Activated effector memory CD4-positive, alpha-beta T cell treated with Interleukin-2 at 50 U/mL for 16 hours (primary cell): ENCODE measurements around the gene ACTR2.
"Not testable (repeated sequence)": the region's sequence is repeated elsewhere in the genome, so short reads cannot be mapped to it uniquely, and the experiment has no call there.

Experiments used
- DNase-seq: peaks from one replicate; pipeline ENCODE4 v3.0.0-alpha.2; 2020

Gene ACTR2

GRCh38 chr2:65231892-65232477 is 4.4 kb downstream of the ACTR2 start:
- no peak for DNase-seq

DNA sequence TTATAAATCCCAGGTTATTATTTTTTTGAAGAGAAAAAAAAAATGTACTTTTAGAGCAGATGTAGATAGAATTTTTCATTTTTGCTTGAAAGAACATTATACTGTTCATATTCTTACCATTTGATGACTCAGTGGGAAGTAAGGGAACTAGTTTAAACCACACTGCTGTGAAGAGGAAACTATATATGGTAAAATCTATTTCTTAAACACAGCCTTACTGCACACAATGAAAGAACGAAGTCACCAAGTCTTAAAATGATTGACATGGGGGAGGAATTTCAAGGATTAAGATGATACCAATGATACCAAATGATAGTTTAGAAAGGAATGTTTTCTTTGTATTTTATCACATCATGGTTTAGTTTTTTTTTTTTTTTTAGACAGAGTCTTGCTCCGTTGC is 5.0 kb downstream of the ACTR2 start:
- no peak for DNase-seq

DNA sequence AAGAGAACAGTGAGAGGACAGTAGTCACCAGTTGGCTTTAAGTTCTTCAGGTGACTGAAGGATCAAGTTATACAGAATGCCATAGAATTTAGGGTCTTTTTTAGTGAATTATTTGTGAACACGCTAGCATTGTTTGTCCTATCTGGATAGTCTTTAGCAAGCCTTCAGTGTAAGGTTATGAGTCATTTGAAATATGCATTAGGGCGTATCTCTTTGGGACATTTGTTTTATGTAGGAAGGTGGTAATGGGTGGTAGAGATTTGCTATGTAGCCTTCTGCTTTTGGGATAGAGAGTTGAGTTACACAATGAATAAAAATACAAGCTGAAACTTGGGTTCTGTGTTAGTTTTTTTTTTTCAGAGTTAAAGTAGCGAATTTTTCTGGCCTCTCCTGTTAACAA is 13.0 kb downstream of the ACTR2 start:
- DNase-seq, result no peak

GRCh38 chr2:65244452-65244851 is 16.8 kb downstream of the ACTR2 start:
- not testable (repeated sequence) for DNase-seq

DNA sequence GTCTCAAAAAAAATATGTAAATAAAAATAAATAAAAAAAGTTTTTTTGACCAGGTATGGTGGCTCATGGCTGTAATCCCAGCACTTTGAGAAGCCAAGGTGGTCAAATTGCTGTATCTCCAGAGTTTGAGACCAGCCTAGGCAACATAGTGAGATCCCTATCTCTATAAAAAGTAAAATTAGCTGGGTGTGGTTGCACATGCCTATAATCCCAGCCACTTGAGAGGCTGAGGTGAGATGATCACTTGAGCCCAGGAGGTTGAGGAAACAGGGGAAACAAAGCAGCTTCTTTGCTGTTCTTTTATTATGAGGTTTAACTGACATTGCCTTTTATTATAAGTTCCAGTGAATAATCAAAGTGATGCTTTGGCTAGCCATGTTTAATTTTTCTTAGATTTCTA is 25.0 kb downstream of the ACTR2 start:
- DNase-seq, result no peak

- no peak for DNase-seq
These were observed 27.7 kb downstream of the ACTR2 start for GRCh38 chr2:65255356-65255755.

DNA sequence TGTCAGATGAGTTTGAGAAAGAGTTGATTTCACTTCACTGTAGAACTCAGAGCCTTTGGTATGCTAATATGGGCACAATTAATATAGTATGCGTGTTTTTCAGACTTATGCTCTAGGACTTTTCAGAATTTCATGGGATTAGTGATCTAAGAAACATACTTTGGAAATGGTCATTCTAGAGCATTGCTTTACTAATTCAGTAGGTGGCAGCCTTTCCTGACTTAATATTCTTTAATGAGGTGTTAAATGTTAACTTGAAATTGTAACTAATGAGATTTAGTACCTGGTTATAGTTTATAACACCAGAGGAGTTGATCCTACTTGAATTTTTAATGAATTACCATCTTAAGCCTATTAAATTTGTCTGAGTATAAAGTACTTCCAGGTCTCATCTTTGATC is 28.4 kb downstream of the ACTR2 start:
- DNase-seq, result no peak

DNA sequence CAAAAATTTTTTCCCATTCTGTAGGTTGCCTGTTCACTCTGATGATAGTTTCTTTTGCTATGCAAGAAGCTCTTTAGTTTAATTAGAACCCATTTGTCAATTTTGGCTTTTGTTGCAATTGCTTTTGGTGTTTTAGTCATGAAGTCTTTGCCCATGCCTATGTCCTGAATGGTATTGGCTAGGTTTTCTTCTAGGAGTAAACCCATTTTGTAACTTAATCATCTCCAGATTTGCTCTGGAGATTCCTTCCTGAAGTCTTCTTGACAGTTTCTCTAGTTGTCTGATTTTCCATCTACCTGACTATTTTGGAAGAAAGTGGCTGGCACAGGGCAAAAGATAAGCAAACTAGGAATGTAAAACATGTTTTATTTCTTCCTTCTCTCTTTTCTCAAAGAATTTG is 30.2 kb downstream of the ACTR2 start:
- not testable (repeated sequence) for DNase-seq

GRCh38 chr2:65261676-65262075 is 34.0 kb downstream of the ACTR2 start:
- no peak for DNase-seq

DNA sequence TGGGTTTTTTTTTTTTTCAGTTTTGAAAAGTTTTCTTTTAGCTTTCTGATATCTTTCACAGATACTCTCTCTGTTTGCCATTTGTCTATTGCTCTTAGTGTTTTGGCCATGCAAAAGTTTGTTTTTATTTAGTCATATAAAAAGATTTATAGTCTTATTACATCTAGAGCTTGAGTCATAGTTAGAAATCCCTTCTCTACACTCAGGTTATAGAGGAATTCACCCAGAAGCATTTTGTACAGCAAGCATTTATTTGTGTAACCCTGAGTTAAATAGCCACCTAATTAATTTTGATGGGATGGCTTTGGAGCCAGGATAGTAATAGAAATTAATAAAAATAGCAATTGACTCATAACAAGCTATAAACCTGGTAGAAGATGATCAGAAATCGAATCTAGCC is 35.6 kb downstream of the ACTR2 start:
- no peak for DNase-seq

- DNase-seq, result no peak
These were observed 36.4 kb downstream of the ACTR2 start for GRCh38 chr2:65263986-65264385.

DNA sequence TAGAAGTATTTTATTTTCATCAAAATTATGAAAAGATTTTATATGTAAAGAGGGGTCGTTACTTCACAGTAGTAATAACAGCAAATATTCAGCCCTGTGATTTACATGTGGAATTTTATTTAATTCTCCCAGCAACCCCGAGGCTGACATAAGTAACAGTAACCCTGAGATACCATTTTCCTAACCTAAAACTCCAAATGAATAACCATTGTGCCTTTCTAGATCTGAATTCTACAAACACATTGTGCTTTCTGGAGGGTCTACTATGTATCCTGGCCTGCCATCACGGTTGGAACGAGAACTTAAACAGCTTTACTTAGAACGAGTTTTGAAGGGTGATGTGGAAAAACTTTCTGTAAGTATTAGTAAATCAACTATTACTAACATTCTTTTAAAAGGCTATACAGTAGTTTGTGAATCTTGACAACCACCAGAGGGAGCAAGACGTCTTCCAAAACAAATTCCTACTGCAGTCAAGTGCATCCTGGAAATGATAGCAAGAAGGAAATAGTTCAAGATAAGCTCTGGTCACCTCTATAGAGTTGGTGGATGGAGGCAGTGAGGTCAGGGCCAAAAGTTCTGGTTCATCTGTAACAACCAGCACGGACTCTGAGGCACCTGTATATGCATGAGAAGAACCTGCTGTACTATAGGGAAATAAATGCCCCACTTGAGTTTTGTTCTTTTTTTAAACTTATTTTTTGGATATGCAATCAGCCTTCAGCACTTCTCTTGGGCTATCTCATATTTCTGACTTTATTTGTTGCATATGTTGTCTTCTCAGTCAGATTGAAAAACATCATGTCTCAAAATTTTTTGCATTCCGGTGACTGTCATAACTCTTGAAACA is 37.4 kb downstream of the ACTR2 start:
- no peak for DNase-seq

DNA sequence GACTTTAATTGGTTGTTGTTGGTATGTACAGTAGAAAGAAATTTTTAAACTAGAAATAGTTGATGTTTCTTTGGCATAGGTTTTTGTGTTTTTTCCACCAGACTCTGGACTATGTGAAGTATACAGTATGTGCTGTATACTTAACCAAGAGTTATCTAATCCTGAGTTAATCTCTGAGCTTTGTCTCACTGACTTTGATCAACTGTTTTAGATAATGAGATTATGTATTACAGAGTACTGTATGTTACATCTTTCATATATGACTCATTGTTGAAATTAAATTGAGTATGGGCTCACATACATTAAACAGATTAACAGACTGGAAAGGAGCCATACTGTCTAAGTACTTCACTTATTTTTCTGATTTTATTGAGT is 38.0 kb downstream of the ACTR2 start:
- DNase-seq, result no peak

DNA sequence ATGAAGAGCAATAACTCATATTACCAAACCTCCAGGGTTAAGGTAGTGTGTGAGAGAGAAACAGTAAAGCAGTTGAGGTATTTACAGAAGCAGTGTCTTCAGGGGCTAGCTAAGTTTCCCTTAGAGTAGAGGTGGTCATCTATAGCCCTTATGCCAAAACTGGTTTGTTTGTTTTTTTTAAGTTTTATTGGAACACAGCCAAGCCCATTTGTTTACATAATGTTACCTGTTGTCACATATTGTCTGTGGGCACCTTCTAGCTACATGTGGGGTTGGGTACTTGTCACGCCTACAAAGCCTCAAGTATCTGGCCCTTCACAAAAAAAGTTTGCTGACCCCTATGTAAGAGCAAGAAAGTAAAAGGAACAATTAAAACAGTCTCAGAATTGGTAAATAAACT is 39.4 kb downstream of the ACTR2 start:
- no peak for DNase-seq

- DNase-seq, result no peak
These were observed 41.3 kb downstream of the ACTR2 start for GRCh38 chr2:65268957-65269356.

GRCh38 chr2:65273344-65273743 is 45.7 kb downstream of the ACTR2 start:
- no peak for DNase-seq

DNA sequence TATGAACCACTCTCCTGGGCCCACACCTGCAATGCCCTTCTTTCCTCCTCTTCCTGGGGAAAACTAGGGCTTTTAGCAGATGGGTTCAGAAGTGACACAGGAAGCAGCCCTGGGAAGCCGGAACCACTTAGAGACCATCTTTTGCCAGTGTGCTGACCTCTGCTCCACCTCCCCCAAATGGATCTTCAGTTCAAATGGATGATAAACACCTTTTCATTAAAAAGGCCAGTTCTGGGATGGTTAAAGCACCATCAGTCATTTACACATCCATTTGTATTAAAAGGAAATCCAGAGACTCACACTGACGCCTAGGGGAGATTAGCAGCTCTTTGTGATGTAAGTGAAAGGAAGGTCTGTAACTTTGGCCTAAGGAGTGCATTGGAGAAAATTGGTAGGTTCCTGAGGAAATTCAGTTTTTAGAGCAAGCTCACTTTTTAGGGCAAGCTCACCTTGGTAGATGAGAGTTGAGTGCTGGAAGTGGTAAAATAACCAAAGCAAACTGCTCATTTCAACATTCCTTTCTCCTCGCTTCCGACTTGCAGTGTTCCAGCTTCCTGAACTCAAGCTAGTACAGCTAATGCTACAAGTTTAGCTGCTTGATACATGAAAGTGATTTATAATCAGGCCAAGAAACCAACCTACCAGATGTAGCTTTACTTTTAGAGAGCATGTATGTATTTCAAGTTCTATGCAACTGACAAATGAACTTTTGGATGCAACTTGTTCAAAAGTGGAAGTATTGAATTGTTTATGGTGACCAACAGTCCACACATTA is 47.7 kb downstream of the ACTR2 start:
- no peak for DNase-seq

GRCh38 chr2:65276609-65277008 is 49.0 kb downstream of the ACTR2 start:
- no peak for DNase-seq

DNA sequence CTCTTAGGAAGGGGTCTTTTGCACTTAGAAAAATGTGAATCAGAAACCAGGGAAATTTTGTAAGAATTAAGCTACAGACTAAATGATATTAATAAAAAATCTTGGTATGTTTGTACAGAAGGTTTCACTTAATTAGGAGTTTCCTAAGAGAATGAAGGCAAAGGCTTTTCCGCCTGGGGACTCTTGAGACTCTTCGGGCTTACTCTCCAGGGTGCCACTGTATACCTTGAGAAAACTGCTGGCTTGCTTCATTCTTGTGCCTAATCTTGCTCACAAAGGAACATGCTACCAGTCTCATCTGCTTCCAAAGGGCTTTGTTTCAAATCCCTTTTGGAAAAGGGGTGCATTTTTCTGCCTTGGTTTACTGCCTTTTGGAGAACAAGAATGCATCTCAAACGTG is 49.5 kb downstream of the ACTR2 start:
- DNase-seq, result no peak

GRCh38 chr2:65277791-65278483 is 50.3 kb downstream of the ACTR2 start:
- DNase-seq, result no peak

GRCh38 chr2:65278531-65278981 is 50.9 kb downstream of the ACTR2 start:
- no peak for DNase-seq

GRCh38 chr2:65279756-65280155 is 52.1 kb downstream of the ACTR2 start:
- DNase-seq, result no peak

- DNase-seq, result no peak
These were observed 54.2 kb downstream of the ACTR2 start for GRCh38 chr2:65281627-65282351.
